GM21737 (cell line): Measurements from ENCODE around the gene AFF2.
"Not testable (repeated sequence)": the region's sequence is repeated elsewhere in the genome, so short reads cannot be mapped to it uniquely, and the experiment has no call there.

Source experiments
- ATAC-seq: cut with Tn5 transposase; IDR thresholded peaks from one replicate; pipeline ENCODE4 v1.9.1; 2021; ENCODE audit warnings: mild to moderate bottlenecking, moderate library complexity; ENCODE audit not compliant: unreplicated experiment

AFF2 gene

DNA sequence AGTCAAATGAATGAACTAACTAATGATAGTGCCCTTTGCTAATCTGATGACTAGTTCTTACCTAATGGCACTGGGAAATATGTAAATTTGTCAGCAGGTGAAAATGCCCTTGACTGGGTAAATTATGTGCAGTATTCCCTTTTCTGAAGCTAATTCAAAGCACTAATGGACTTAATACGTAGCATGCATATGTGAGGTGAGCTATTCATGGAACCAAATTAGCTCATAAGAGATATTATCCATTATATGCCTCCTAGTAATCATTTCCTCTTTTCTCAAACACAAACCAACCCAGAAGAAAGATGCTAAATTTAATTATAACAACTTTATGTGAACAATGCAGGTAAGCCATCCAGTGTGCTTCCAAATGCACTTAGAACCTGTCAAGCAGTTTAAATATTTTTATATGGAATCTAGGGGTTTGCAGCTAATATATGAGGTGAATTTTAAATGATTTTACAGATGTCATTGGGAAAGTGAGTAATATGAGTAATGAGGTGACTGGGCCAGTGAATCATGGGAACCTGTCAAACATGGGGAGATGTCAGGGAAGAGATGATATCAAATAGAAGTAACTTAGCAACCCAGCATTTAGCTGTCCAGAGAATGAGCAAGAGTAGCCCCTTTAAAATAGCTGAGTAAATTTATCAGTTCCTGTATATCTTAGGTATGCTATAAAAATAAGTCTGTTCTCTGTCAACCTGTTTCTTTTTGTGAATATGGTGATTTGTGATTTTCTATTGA is 315.0 kb downstream of the AFF2 start:
- no peak for ATAC-seq

DNA sequence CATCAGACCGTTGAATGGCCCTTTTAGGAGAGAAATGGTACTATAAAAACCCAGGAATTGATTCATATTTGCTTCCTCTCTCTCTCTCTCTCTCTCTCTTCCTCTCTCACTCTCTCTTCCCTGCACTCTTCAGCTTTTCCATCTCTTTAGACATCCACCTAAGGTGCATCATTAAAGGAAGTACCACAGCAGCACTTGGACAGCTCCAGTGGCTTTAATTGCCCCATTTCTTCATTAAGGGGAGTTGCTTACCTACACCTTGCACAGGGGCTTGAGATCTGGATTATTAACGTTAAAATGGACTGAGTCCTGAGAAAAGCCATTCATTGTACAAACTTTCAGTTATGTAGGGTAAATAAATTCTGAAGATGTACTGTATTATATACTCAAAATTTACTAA is 323.6 kb downstream of the AFF2 start:
- no peak for ATAC-seq

DNA sequence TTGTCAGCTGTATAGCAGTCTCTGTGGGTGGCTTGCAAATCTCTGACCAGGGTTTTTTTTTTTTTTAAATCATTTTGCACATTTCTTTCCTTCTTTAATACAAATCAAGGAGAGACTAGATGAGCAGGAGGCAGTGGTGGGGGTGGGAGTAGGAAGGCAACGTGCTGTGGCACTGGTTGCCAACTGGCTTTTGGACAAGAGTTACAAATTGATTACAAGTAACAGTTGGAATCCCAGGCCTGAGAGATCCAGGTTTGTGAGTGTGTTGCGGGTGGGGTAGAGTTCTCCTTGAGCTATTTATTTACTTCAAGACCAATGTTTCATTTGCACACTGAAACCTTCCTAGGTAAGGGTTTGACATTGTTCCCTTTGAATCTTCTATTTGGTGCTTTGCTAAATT is 325.3 kb downstream of the AFF2 start:
- no peak for ATAC-seq

DNA sequence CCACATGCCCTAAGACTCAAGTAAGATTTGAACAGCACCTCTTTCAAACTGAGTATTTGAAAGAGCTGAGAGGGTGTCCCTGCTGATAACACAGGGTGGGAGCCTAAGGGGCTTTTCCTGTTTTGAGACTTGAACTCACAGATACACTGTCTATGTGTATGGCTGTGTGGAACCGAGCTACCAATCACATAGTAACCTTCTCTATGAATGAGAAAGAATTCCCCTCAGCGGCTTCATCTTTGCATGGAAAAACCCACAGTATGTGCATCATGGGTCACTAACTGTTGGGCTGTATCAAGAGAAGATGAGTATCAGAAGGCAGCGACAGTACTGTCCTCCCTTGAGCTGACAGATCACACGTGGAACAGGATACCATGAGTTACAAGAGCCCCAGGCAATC is 336.3 kb downstream of the AFF2 start:
- ATAC-seq = no peak

DNA sequence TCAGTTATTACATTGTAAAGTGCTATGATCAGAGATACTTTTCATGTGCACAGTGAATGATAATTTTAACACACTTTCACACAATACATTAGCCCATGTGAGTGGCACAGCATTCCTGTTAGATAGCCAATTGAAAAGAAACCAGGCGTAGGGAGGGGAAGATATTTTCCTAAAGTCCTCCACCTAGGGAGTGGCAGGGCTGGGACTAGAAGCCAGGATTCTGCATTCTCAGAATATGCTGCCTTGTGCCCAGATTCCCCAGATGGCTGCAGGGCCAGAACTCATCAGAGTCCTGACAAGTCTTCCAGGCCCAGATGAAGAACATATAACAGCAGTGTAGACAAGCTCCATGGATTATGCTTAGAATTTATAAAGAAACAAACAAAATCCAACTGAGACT is 350.2 kb downstream of the AFF2 start:
- no peak for ATAC-seq

DNA sequence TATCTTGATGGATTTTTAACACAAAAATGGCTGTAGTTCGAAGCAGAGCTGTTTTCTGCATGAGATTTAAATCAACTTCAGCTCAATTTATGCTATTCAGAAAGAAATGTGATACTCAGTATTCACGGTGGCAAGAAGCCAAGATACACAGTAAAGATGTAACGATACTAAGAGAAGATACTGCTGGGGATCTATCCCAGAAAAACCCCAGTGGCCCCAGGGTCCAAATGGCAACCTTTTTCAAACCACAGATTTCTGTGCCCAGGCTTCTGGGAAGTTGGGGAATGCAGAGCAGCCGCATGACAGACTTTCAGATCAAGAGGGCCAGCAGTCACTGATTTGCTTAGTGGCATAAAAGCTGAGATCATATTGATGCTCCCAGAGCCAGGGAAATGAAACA is 353.9 kb downstream of the AFF2 start:
- no peak for ATAC-seq

DNA sequence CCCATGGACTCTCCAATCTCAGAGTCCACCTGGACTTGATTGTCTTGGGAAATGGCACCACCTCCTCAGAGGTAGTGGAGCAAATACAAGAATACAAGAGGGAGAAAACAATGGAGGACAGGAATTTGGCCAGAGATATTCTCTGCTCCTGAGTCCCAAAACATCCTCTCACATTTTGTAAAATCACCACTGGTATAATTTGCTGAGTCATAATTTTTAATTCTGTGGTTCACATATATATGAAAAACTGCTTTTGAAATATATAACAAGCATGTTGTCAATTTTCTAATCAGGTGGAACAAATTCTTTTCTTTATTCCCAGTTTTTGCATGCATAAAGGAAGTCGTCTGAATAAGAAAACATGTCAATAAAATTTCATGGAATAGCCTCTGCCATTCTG is 356.1 kb downstream of the AFF2 start:
- no peak for ATAC-seq

DNA sequence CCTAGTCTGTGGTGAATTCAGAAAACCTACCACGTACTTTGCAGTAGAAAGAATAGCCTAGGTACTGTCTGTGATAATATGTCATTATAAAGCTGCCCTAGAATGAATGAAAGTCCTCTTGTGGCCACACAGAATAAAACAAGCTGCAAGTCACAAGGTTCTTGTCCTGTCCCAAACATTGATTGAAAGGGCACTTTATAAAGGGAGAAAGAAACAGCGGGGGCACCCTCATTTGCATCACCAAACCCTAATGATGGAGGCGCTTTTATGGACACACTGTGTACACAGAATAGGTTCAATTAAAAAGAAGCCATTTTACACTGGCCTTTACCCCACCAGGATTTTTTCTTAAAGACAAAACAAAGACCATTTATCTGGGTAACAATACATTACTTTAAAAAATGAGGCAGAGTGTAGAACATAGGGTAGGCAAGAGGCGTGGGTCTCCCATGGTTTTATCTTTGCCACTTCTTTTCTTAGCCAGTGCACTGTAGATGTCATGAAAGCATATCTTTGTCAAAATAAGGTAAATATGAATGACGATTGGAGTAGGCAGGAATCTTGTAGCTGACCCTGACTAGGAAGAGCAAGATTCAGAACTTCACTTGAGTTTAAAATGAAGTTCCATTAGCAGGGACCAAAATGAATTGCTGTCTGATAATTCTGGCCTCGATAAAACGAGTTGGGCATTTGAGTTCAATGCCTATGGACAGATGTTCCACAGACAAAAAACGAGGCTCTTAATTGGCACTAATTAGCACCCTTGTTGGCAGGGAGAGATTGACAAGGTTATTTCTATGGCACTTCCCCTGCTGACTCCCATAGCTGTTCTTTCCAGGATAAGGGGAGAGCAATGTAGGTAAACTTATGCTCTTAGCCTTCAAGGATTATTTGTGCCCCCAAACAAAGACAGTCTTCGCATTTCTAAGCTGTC is 365.1 kb downstream of the AFF2 start:
- no peak for ATAC-seq

DNA sequence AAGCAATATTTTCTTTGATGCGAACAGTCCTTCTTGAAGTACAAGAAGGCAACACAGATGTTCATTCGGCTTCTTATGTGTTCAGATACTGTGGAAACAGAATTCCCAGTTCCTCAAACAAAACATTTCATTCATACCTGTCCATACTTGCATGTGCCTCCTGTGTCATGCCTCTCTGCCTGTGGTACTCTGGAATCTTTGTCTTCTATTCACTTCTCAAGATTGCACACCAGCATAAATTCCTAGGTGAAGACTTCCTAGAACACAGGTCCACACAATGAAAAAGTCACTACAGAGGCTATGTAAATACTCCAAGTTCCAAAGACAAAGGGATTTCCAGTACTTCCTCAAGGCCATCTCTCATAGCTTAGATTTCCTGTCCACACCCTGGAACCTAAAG is 367.2 kb downstream of the AFF2 start:
- ATAC-seq = no peak

DNA sequence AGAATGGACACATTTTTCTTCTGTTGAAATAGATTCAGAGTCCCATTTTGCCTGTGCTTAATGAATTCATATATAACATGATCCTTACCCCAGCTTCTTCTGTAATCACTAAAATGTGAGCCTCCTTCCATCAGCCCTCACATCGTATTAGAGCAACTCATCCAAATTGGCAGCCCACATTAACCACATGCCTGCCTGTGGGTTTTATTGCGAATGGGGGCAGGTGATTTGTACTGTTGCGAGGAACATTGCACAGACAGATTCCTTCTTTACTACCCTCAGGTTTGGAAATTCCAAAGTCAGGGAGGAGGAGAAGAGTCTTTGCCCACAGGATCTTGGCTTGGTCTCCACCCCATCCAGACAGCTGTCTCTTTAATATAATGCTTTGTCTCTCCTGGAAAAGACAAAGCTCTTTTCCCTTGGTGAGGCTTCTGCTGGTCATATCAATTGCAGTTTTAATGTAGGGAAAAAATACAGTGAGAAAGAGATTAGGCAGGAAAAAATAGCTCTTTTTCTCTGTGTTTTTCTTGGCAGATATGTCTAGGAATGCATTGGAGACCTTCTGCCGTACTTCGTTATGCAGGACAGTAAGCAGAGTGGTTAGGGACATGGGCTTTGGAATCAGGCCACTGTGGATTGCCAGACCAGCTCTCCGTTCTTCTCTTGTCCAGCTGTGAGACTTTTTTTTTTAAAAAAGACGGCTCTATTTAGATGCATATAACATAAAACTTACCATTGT is 371.2 kb downstream of the AFF2 start:
- no peak for ATAC-seq

DNA sequence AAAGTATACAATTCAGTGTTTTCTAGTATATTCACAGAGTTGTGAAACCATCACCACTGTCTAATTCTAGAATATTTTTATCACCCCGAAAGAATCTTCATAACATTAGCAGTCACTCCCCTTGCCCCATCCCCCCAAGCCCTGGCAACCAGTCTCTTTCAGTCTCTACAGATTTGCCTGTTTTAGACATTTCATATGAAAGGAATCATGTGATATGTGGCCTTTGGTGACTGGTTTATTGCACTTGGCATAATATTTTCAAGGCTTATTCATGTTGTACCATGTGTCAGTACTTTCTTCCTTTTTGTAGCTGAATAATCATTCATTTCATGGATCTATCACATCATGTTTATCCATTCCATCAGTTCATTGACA is 371.7 kb downstream of the AFF2 start:
- no peak for ATAC-seq

DNA sequence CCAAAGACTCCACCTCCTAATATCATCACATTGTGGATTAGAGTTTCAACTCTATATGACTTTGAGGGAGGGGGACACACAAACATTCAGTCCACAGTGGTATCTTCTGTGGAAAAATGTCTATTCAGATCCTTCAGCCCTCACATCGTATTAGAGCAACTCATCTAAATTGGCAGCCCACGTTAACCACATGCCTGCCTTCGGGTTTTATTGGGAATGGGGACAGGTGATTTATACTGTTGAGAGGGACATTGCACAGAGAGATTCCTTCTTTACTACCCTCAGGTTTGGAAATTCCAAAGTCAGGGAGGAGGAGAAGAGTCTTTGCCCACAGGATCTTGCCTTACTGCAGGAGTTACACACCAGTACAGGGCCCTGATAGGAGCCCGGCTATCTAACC is 372.5 kb downstream of the AFF2 start:
- ATAC-seq = no peak

DNA sequence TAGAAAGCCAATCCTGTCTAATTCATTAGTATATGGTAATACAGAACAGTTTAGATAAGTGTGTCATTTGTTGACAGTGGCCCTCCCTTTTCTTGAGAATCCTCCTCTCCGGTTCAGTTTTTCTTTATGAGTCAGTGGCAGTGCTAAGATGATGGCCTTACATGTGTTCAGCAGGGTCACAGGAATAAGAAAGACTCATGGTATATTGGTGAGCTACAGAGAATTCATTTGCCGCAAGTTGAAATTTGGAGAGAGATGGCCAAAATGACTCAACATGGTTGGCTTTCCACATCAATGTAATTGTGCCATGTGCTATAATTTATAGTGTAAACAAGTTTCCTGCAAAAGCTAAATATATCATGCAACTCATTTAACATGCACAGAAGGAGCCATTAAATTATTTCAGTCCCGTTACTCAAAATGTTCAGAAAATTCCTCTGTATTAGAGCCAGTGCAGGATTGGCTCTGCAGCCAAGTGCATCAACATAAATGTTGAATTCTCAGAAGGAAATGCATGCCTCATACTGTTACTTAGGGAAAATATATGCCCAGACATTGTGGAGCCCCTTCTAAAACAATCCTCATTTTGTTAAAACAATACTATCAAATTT is 374.3 kb downstream of the AFF2 start:
- no peak for ATAC-seq

DNA sequence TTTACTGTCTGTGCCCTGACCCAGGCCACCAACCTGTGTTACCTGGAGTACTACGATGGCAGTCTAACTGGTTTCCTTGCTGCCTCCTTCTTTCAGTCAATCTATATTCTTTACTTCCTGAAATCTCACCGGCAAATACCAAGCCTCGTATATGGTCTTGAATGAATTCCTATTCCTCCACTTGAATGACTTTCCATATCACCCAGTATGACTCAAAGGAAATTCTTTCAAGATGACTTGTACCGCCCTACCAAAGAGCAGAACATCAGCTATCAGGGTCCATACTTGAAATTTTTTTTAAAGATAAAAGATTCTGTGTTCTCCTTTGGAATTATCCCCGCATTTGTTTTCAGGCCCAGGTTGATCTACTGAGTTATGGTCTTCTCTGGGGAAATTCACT is 378.0 kb downstream of the AFF2 start:
- no peak for ATAC-seq

DNA sequence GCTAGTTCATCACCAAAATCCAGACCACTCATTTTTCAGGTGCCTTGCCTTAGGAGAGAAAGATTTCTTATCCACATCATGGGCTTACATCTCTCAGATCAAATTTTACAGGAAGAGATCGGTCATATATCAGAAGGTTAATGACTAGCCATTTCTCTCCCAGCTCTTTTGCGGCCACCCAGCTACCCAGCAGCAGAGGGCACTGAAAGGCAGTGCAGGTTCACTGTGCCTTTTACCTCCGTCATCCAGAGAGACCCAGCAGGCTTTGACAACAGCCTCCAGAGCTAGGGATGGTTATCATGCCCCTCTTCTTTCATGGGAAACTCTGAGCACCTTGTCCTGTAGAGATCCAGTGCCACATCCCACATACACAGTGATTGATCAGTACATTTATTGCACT is 384.8 kb downstream of the AFF2 start:
- ATAC-seq = no peak

DNA sequence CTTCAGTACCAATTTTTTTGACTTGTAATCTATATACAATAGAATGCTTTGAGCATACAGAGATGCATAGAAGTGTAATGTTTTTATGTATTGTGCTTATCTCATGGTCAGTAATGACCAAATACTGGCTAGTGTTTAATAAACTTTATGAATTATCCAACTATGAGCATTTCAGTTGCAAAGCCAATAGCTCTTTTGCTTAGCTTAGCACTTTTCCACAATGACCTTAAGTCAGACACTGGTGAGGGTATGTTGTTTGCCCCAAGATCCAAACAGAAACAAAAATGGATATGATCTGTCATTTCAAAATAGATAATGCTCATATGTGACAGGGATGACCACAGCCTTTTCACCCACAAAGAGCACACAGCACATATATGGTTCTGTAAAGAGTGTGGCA is 393.0 kb downstream of the AFF2 start:
- ATAC-seq = no peak

DNA sequence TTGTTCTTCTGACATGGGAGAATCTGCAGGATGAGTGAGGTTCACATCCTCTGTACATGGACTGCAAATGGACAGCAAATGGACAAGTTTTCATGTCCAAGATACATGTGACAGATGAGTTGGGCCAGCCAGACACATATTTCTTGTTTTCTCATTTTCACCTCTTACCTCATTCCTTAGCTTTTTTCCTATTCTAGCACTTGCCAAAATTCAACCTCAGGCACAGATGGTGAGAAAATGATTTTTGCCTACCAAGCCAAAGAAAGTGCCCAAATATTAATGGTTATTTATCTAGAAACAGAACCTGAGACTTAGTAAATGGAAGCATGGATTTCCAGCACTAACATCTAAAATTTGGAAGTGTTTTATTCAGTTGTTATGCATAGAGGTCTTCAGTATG is 402.2 kb downstream of the AFF2 start:
- no peak for ATAC-seq

DNA sequence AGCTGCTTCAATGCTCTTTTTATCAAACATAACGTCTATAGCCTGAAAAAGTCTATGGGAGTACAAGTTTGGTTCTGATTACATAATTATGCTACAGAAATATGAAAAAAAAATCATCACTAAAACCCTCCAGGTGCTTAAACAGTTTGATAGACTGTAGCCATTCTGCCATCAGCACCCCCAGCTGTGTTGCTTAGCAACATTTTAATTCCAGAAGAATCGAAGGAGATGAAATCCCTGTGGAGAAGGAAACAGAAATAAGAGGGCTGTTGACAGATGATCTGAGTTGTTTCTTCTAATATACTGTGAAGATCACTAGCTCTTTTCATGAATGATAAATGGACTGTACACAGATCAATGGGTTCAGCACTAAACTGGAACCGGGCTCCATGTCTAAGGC is 402.8 kb downstream of the AFF2 start:
- no peak for ATAC-seq

DNA sequence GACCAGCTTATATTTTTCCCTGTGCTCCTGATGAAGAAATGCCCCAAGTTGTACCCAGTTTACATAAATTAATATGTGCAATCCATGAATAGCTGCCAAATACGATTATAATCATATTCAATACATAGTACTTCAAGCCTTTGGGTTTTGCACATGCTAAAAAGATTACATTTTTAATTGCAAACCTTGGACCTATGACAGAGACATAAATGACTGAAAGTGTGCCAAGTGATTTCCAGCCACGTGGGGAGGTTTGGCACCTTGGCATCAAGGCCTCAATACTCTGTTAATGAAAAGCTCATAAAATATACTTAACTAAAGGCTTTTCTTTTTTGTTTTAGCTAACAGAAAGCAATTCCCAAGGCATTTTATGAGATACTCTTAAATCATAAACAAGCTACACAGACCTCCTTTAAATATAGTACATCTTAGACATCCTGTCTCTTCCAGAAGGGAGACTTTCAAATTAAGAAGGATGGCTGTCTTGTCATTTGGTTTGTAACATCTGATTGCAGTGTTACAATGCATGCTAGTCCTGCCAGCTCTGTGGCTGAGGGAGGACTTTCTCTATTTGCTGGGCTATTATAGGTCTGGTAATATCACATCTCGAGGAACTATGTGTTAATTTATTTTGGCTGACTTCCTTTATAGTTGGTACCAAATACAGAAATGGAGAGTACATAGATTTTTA is 404.1 kb downstream of the AFF2 start:
- no peak for ATAC-seq

DNA sequence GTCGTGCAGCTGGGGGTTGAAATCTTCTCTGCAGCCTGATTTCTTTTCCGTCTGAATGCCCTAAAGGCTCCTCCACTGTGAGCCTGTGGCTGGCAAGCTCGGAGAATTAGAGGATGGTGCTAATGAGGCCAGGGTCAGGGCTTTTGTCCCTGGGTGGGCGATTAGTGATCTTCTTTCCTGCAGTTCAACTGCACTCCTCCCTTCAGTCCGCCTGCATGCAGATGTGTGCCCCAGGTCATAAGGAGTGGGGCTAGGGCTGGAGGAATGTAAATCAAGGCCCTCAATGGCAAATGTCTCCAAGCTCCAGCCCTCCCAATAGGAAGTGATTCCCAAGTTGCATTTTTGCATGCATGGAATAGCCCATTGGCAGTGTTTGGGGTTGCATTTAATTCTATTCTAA is 405.0 kb downstream of the AFF2 start:
- no peak for ATAC-seq

DNA sequence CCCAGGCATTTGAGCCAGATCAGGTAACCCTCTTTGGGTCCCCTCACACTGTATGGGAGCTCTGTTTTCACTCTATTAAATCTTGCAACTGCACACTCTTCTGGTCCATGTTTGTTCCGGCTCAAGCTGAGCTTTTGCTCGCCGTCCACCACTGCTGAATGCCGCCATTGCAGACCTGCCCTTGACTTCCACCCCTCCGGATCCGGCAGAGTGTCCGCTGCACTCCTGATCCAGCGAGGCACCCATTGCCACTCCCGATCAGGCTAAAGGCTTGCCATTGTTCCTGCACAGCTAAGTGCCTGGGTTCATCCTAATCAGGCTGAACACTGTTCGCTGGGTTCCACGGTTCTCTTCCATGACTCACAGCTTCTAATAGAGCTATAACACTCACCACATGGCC is 406.2 kb downstream of the AFF2 start:
- not testable (repeated sequence) for ATAC-seq
